Endometrial microvascular endothelial cells (primary cell): ENCODE data around the gene HIPK4. TPM values are rescaled to one million over a fixed set of nuclear protein-coding genes. Genes with fewer than 3 reads are reported as not detected.
"Not testable (repeated sequence)": the region's sequence is repeated elsewhere in the genome, so short reads cannot be mapped to it uniquely, and the experiment has no call there.

Source experiments
- in situ Hi-C: cut with HindIII; loops from 2 replicates; pipeline ENCODE4 v1.10.0; 2017; ENCODE audit warnings: low sequenced_read_pairs, low pct_unique_long_range_greater_than_20kb; ENCODE audit errors: inconsistent ontology term
- total RNA-seq: library from RNA; depleted of rRNA; stranded (reverse); fragments of >200 nt; gene quantifications from one replicate; pipeline ENCODE4 v1.2.3, GENCODE V29; 2015; ENCODE audit errors: inconsistent ontology term

HIPK4 gene
- total RNA-seq, 1 donor from 2014 or later, result 0.09 TPM

DNA sequence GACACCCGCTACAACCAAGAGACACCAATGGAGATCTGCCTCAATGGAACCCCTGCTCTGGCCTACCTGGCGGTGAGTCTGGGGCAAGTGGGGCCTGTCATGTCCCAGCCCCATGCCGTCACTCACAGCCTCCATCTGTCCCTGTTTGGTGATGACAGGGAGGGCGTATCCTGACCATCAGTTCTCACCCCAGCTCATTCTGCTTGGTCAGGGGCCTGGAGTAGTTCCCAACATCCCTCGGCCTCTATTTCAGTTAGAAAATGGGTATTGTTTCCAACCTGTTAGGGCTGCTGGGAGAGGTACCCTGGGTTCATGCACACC lies 18.2 kb downstream of the HIPK4 start:
- in situ Hi-C loops, result no loop called here

DNA sequence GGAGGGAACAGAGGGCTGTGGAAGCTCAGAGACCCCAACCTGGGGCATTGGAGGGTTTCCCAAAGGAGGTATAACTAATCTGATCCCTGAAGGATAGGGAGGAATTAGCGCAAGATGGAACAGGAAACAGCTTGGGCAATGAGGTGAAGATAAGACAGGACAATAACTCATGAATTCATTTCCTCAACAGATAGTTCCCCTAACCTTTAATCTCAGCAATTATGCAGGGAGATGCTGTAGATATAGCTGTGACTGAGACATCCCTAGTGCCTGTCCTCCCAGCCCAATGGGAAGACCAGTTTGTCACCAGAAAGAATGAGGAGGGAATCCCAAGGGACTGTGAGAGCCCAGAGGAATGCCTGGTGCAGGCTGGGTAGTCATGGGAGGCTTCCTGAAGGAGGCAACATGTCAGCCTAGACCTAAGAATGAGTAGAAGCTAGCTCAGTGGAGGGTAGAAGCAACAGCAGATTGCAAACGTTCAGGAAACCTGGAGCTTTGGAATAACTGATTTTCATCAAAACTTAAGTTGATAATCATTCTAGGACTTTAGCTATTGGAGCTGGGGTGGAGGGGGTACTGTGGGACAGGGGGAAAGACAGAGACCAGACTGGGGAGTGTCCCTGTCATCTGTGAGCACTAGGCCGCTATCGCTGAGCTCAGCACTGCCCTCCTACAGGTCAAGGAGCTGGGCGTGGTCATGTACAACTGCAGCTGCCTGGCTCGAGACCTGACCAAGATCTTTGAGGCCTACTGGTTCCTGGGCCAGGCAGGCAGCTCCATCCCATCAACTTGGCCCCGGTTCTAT lies 18.8 kb downstream of the HIPK4 start:
- in situ Hi-C loops, result no loop called here

GRCh38 chr19:40370253-40370652 lies 19.7 kb downstream of the HIPK4 start:
- in situ Hi-C loops, result not testable (repeated sequence)

GRCh38 chr19:40369797-40370196 lies 20.2 kb downstream of the HIPK4 start:
- in situ Hi-C loops, result no loop called here

GRCh38 chr19:40367577-40368434 lies 22.2 kb downstream of the HIPK4 start:
- in situ Hi-C loops, result no loop called here

DNA sequence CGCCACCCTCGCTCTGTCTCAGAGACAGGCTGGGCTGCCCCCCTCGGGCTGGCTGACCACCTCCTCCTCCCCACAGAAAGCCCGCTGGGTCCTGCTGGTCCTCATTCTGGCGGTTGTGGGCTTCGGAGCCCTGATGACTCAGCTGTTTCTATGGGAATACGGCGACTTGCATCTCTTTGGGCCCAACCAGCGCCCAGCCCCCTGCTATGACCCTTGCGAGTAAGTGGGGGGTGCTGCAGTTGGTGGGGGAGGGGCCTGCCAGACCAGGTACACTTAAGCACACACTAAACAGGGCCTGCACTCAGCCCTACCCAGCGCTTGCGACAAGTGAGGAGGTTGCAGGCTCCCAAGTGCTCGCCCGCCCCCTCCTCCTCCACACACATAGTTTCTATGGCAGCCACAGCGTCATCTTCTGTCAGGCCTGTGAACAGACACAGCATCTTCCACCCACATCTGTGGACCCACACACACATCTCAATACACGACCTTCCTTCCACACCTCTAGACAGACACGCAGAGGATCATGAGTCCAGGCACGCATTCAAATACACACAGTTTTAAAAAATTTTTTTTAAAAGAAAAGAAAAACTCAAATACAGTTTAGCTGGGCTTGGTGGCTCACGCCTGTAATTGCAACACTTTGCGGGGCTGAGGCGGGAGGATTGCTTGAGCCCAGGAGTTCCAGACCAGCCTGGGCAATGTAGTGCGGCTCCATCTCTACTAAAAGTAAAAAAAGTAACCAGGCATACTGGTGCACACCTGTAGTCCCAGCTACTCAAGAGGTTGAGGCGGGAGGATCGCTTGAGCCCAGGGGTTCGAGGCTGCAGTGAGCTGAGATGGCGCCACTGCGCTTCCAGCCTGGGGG lies 23.1 kb downstream of the HIPK4 start:
- in situ Hi-C loops, result no loop called here

DNA sequence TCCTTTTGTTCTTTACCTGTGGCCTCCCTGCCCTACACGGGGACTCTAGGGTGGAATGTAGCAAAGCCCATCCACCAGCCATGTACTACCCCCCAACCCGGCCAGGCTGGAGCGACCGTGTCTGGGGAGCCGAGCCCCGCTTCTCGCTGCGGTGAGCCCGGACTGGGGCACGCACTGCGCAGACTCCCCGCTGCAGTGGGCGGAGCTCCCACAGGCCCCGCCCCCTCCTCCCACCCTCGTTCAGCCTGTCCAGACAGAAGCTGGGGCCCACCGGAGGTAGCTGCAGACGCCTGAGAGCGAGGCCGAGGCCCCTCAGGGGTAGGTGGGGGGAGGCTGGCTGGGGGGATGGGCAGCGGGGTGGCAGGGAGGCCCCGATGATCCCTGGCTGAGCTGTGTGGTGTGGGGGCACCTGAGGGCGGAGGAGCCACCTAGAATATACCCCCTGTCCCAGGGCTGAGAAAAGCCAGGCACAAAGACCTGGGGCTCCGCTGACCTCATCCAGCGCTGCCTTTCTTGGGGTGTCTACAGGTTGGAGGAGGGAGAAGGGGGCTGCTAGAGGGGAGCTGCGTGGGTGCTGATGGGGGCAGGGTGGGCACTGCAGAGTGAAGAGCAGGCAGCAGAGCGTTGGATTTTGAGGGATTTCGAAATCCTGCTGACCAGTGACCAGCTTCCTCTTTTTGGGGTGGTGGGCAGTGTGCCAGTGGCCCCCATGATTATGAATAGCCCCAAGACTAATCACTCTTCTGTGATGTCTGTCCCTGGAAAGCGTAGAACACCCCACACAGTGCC lies 24.2 kb downstream of the HIPK4 start:
- in situ Hi-C loops, result no loop called here

GRCh38 chr19:40365010-40365409 lies 25.0 kb downstream of the HIPK4 start:
- in situ Hi-C loops, result no loop called here

DNA sequence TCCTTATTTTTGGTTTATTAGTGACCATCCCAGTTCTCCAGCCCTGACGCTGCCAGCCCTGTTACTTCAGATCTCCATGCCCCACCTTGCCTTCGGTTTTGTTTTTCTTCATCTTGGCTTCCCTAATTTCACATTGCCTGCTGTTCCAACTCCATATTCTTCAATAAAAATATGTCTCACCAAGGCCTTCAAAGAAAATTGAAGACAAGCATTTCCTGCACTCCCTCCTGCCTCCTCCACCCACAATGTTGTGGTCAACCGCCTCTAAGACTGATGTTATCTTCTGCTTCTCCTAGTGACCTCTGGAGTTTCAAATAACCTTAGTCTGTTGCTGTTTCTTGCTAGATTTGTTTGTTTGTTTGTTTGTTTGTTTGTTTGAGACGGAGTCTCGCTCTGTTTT lies 26.9 kb downstream of the HIPK4 start:
- in situ Hi-C loops, result no loop called here

GRCh38 chr19:40362160-40362559 lies 27.8 kb downstream of the HIPK4 start:
- in situ Hi-C loops, result no loop called here

DNA sequence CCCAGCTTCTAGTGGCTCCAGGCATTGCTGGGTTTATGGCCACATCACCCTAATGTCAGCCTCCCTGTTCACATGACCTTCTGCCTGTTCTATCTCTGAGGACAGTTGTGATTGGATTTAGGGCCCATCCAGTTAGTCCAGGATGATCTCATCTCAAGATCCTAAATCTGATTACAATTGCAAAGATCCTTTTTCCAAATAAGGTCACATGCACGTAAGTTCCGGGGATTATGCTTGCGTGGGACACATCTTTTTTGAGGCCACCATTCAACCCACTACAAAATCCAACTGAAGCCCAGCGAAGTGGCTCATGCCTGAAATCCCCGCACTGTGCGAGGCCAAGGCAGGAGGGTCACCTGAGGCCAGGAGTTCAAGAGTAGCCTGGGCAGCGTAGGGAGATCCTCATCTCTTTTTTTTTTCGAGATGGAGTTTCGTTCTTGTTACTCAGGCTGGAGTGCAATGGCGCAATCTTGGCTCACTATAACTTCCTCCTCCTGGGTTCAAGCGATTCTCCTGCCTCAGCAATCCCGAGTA lies 29.2 kb downstream of the HIPK4 start:
- in situ Hi-C loops, result no loop called here

- in situ Hi-C loops, result no loop called here
These were observed 29.8 kb downstream of the HIPK4 start for GRCh38 chr19:40360020-40360707.

DNA sequence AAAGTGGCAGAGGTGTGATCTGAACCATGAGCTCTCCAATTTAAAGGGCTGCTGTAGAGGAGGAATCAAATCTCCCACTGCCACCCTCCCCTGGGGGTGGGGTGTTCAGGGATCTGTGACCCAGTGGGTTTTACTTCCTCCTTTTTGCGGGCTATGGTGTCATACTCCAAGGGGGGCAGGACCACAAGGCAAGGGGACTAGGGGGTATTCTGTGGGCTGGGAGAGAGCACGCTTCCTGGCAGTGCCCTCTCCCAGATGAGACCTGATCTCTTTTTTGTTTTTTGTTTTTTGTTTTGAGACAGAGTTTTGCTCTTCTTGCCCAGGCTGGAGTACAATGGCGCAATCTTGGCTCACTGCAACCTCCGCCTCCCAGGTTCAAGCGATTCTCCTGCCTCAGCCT lies 31.2 kb downstream of the HIPK4 start:
- in situ Hi-C loops, result no loop called here

DNA sequence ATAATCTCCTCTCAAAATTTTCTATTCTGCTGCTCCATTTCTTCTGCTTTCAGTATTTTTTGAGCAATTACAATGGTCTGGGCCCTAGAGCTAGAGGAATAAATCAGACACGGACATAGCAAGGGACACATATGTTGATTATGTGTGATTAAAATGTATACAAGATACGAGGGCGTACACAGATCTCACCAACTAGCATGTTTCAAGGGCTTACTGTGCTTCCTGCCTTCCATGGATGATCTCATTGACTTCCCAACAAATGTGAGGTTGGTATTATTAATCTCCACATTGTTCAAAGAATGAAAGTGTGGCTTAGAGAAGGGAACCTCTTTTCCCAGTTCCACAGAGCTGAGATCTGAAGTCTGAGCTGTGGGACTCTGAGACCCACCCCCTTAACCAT lies 32.3 kb downstream of the HIPK4 start:
- in situ Hi-C loops, result no loop called here

DNA sequence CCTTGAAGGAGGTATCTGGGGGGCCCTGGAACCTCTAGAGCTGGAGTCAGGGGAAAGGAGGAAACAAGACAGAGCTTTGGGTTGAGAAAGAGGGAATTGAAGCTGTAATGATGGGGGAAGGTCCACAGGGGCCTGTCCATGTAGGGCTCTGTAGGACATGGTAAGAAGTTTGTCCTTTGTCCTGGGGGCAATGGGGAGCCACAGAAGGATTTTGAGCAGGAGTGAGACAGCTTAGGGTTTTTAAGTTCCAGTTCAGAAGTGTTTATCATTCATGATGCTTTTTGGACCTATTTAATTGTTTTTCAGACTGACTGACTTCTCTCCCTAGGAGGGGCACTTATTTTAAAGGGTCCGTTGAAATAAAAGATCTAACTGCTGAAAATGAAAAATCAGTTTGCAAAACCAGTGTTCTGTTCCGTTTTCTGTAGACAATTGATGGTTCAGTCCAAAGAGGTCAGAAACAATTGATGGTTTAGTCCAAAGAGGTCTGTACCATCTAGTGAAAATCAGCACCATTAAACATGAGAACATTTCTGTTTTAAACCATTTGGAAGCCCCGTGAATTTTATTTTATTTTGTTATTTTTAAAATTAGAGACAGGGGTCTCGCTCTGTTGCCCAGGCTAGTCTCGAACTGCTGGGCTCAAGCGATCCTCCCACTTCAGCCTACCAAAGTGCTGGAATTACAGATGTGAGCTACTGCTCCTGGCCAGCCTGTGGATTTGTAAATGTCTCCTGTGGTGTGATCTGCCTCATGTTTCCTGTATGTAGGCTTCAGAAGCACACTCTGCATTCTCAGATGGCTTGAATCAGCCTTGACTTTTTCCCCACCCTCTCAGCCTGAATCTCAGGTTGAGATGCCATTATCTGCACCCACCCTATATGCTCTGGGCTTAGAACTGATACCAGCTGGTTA lies 33.0 kb downstream of the HIPK4 start:
- in situ Hi-C loops, result no loop called here

- in situ Hi-C loops, result no loop called here
These were observed 33.9 kb downstream of the HIPK4 start for GRCh38 chr19:40355975-40356680.
